Islet precursor cell (in vitro differentiated cells): ENCODE measurements around the gene SERF2.
"Not testable (repeated sequence)": the region's sequence is repeated elsewhere in the genome, so short reads cannot be mapped to it uniquely, and the experiment has no call there.

Experiments used
- DNase-seq: peaks from one replicate; pipeline ENCODE4 v3.0.0-alpha.2; 2018

SERF2 gene

GRCh38 chr15:43830691-43831275, 38.7 kb downstream of the SERF2 start:
- DNase-seq: not testable (repeated sequence)

GRCh38 chr15:43831519-43832052, 39.5 kb downstream of the SERF2 start:
- not testable (repeated sequence) for DNase-seq

GRCh38 chr15:43832485-43832884, 40.4 kb downstream of the SERF2 start:
- DNase-seq: not testable (repeated sequence)

- no peak for DNase-seq
Measured at GRCh38 chr15:43845421-43845820, 53.3 kb downstream of the SERF2 start.
